Heart right ventricle (tissue), 16 donors: ENCODE results near the gene HSPBAP1. TPM values are rescaled to one million over a fixed set of nuclear protein-coding genes. Genes with fewer than 3 reads are reported as not detected.

Experiments used
- ATAC-seq, 8 donors: fragments of 200-7000 bp; cut with Tn5 transposase; one replicate each; pipeline ENCODE4 v1.9.1; 2020; ENCODE audit warnings: mild to moderate bottlenecking in 8 of 8, moderate library complexity in 8 of 8, moderate number of reproducible peaks in 1 of 8
- DNase-seq, 2 donors: peaks; one replicate each; pipeline ENCODE4 v3.0.0-alpha.2; 2020
- H3K27ac ChIP-seq, 10 donors: fragments of 200-600 bp; sonication (generic) in 2 of 10; one replicate each; pipeline versions ENCODE4 v1.5.0 to v1.8.0; 2020 to 2022; ENCODE audit warnings: mild to moderate bottlenecking in 3 of 10
- H3K27me3 ChIP-seq, 7 donors: fragments of 200-600 bp; one replicate each; pipeline ENCODE4 v1.8.0; 2021 to 2022; ENCODE audit warnings: mild to moderate bottlenecking in 2 of 7
- H3K36me3 ChIP-seq, 9 donors: fragments of 200-600 bp; sonication (generic) in 1 of 9; one replicate each; pipeline versions ENCODE4 v1.5.0 to v1.8.0; 2020 to 2022; ENCODE audit warnings: mild to moderate bottlenecking in 2 of 9
- H3K4me1 ChIP-seq, 9 donors: fragments of 200-600 bp; sonication (generic) in 1 of 9; one replicate each; pipeline versions ENCODE4 v1.5.0 to v1.8.0; 2020 to 2022; ENCODE audit warnings: mild to moderate bottlenecking in 4 of 9
- H3K4me3 ChIP-seq, 10 donors: fragments of 200-600 bp; sonication (generic) in 2 of 10; one replicate each; pipeline versions ENCODE4 v1.5.0 to v1.8.0; 2020 to 2022; ENCODE audit warnings: mild to moderate bottlenecking in 7 of 10, moderate library complexity in 2 of 10
- H3K9me3 ChIP-seq, 11 donors: fragments of 200-600 bp in 10 of 11; sonication (generic) in 2 of 11; one replicate each; pipeline versions ENCODE4 v1.5.0 to v1.8.0; 2013 to 2022; ENCODE audit warnings: mild to moderate bottlenecking in 2 of 11, control low read depth in 1 of 11, moderate library complexity in 1 of 11
- WGBS, 2 donors: extraction: QIAGEN DNeasy Blood & Tissue Kit; methylation state at CpG; one replicate each; pipeline ENCODE4 v1.1.7; 2013; ENCODE audit warnings: inconsistent platforms in 1 of 2; 5-methylcytosine and 5-hydroxymethylcytosine counted together
- intact Hi-C, 10 donors: fragments of 100-400 bp; cut with DNase I; formaldehyde crosslinking; loops; one replicate each; pipeline versions ENCODE4 v1.11.1 to v1.14.2; 2022
- polyA plus RNA-seq, 2 donors: library from polyadenylated mRNA; stranded (reverse); fragments of 200-250 nt; gene quantifications; one replicate each; pipeline ENCODE4 v1.2.3, GENCODE V29; 2013
- total RNA-seq, 10 donors: library from RNA; stranded (reverse); fragmentation: NEBNext Ultra II Directional in 3 of 10; extraction: Animal tissue kit (Norgen Biotek cat#: 25700) in 3 of 10; gene quantifications; one replicate each; pipeline versions ENCODE4 v1.2.1 to v1.2.4, GENCODE V29; 2021 to 2023
- TF ChIP-seq, protein P1 (sequence below), 9 donors: fragments of 200-600 bp; sonication (generic) in 2 of 9; IDR thresholded peaks; one replicate each; pipeline versions ENCODE4 v1.5.0 to v1.8.0; 2021 to 2022; ENCODE audit warnings: antibody characterized with exemption in 9 of 9, mild to moderate bottlenecking in 5 of 9, moderate library complexity in 1 of 9
- donor health status: Arrhythmogenic right ventricular cardiomyopathy.
- donor health status: ischemic (EF 13 %, LVEDD 7.1; RV severe dilation, severe dysfunction).
- donor health status: healthy with polysubstance abuse.
- donor health status: DM: no; HTN: yes; CAD: no.
- donor health status: DM: no; HTN: no; CAD: no.
- donor health status: ischemic (EF 25% LVEDD 6.9; RV normal size, moderate dysfunction).
- donor health status: ischemic (EF 25% LVEDD 5.7; RV mildly dilated, moderate dysfunction).
- donor health status: healthy.
- donor health status: DM: yes; HTN: yes; CAD: no.
- donor health status: Ischemic cardiomyopathy.
- donor health status: ischemic (EF 35%, LVEDD 5.7; RV mildly dilated, moderate dysfunction).
- donor health status: nonischemic (EF 11% LVEDD 7.7; RV severe dilation, severe dysfunction).
- donor health status: DM: yes; HTN: yes; CAD: no.
- donor health status: PGD.
- donor health status: ischemic (EF 29% LVEDD 5.4; RV normal size, mild dysfunction).
- donor health status: nonischemic (EF 23%, LVEDD 6.1; RV moderate dilation, normal function).

Gene HSPBAP1
- total and polyA plus RNA-seq, 12 donors, result 2.7 to 18.5 (median 4.0) TPM

DNA sequence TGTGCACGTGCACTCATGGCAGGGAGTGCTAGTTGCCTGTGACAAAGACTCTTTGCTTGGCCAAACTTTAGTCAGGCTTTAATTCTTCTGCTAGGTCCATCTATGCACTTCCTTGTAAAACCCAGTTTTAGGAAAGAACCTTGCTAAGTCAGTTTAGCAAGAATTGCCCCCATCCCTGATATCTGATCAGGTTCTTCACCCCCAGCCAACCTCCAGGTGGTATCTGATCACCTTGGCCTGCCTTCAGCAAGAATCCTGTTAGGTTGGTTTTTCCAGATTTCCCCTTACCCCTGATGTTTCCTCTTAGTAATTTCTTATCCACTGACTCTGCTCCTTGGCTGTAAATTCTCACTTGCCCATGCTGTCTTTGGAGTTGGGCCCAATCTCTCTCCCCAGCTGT is 8.4 kb downstream of the HSPBAP1 start:
- no peak overlapping the region for H3K27ac ChIP-seq
- TF ChIP-seq, protein P1, sequence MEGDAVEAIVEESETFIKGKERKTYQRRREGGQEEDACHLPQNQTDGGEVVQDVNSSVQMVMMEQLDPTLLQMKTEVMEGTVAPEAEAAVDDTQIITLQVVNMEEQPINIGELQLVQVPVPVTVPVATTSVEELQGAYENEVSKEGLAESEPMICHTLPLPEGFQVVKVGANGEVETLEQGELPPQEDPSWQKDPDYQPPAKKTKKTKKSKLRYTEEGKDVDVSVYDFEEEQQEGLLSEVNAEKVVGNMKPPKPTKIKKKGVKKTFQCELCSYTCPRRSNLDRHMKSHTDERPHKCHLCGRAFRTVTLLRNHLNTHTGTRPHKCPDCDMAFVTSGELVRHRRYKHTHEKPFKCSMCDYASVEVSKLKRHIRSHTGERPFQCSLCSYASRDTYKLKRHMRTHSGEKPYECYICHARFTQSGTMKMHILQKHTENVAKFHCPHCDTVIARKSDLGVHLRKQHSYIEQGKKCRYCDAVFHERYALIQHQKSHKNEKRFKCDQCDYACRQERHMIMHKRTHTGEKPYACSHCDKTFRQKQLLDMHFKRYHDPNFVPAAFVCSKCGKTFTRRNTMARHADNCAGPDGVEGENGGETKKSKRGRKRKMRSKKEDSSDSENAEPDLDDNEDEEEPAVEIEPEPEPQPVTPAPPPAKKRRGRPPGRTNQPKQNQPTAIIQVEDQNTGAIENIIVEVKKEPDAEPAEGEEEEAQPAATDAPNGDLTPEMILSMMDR (IDR thresholded peaks at IDR 0.05), result no peak
- no peaks in the 10 kb centered on the region for H3K27me3 ChIP-seq
- ATAC-seq, result no peak
- H3K36me3 ChIP-seq, result peaks cover 0 to 17% (median 0%) of the 10 kb centered on the region in 9 donors
- no peaks in the 10 kb centered on the region for H3K9me3 ChIP-seq
- 91 to 94% methylated on average over 1 of the region's 1 CpG for WGBS, 2 donors
- no peak overlapping the region for H3K4me3 ChIP-seq
- intact Hi-C loops, result no loop called here
- no peak for DNase-seq
- peaks cover 0 to 13% (median 0%) of the 10 kb centered on the region in 9 donors for H3K4me1 ChIP-seq

DNA sequence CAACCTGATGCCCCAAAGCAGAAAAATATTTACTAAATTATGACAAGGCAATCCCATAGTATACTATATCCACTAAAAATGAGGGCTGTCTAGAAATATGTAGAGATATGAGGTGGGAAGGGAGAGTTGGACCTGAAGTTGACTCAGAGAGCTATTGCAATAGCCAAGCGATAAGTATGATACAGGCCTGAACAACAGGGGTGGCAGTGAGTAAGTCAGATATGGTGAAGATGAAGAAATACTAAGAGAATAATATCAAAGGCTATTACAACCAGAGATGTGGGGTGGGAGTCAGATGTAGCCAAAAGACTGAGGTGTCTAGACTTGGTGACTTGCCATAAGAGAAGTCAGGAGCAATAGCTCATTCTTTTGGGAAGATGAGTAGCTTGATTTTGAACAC is 9.2 kb downstream of the HSPBAP1 start:
- Histone ChIP-seq H3K36me3 (peaks cover 0 to 17% (median 0%) of the 10 kb centered on the region in 9 donors), H3K27ac (no peak overlapping the region), H3K27me3 (no peaks in the 10 kb centered on the region), H3K9me3 (no peaks in the 10 kb centered on the region), H3K4me3 (no peak overlapping the region), H3K4me1 (peaks cover 0 to 5% (median 0%) of the 10 kb centered on the region in 9 donors)
- no peak for ATAC-seq
- WGBS, 2 donors, result 87 to 97% methylated on average over 1 of the region's 1 CpG
- intact Hi-C loops, result no loop called here
- TF ChIP-seq, protein P1 (IDR thresholded peaks at IDR 0.05), result no peak
- no peak for DNase-seq

DNA sequence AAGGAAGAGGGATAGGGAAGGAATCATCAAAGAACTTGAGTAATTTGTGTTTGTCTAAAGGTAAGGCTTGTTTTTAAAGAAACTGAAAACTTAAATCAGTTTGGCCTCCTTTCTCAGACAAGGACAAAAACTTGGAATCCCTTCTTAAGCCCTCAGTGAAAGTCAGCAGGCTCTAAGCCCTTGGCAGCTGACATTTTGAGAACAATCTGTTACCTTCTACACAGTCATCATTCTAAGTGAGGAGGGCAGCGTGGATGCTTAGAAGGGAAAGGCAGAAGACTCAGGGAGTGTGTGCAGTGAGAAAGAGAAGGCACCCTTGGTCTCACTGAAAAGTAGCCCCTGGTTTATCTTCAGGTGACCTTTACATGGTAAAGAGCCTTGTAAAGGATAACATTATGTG is 10.8 kb downstream of the HSPBAP1 start:
- intact Hi-C loops, result no loop called here
- Histone ChIP-seq H3K36me3 (peaks cover 0 to 18% (median 0%) of the 10 kb centered on the region in 9 donors), H3K4me3 (no peak overlapping the region), H3K9me3 (no peaks in the 10 kb centered on the region), H3K4me1 (peaks cover 0 to under 1% (median 0%) of the 10 kb centered on the region in 9 donors), H3K27ac (no peak overlapping the region), H3K27me3 (no peaks in the 10 kb centered on the region)
- ATAC-seq (no peak), DNase-seq (no peak)
- WGBS, 2 donors, result 94 to 96% methylated on average over 1 of the region's 1 CpG
- TF ChIP-seq, protein P1 (IDR thresholded peaks at IDR 0.05), result no peak

DNA sequence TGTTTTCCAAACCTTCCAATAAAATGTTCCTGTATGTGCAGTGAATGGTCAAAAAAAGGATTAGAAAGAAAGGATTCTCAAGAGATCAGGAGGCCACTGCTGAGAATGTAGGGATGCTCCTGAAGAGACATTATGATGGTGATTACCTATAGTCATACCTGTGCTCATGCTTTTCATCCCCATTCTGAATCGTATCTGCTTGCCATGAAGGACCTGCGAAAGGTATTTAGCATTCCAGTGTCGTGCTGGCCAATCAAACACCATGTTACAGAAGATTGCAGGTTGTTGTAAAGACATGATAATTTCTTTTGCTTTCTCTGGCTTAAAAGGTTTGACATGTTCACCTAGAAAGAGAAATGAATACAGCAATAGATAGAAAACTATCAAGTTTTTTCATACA is 16.1 kb downstream of the HSPBAP1 start:
- Histone ChIP-seq H3K4me1 (peaks cover 0 to 11% (median 5%) of the 10 kb centered on the region in 9 donors), H3K4me3 (no peak overlapping the region), H3K36me3 (peaks cover 0 to 22% (median 0%) of the 10 kb centered on the region in 9 donors), H3K27ac (no peak overlapping the region), H3K27me3 (no peaks in the 10 kb centered on the region), H3K9me3 (no peaks in the 10 kb centered on the region)
- DNase-seq (no peak), ATAC-seq (no peak)
- TF ChIP-seq, protein P1 (IDR thresholded peaks at IDR 0.05), result no peak
- intact Hi-C loops, result no loop called here
- WGBS, 2 donors, result 80 to 86% methylated on average over 3 of the region's 3 CpGs
